GM18499 (cell line): ENCODE results near the gene MDGA2.

Experiments used
- ATAC-seq: cut with Tn5 transposase; IDR thresholded peaks from one replicate; pipeline ENCODE4 v1.9.1; 2021; ENCODE audit warnings: moderate number of reproducible peaks; ENCODE audit not compliant: insufficient read depth, unreplicated experiment

MDGA2 gene

DNA sequence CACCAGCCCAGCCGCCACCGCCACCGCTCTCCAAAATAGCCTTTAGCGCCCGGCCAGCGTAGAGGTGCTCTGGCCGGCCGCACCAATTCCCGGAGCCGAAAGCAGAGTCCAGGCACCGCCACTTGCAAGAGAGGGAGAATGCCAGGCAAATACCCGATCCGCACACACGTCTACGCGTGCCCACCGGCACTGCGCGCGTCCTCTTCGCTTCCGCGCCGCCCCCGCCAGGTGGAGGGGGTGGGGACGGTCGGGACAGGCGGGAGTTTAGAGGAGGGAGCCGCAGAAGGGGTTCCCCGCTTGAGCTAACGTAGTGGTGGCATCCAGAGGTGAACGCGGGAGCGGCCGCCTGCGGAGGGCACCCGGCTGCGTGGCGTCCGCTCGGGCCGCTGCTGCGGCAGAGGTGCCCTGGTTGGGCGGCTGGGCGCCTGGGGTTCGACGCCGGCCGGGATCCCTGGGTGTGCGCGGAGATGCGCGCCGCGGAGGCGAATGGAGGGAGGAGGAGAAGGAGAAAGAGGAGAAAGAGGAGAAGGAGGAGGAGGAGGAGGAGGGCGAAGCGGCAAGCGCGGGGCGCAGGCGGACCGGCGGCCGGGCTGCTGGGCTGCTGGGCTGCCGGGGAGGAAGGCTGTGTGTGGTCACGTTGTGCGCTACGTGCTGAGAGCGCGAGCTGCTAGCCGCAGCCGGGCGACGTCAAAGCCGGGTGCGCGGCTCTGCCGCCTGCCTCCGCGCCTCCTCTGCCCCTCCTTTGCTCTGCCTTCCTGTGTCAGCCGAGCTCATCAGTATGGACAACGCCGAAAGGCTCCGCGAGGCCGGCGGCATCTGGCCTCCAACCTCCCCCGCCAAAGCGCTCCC, at the start of gene MDGA2:
Gene MDGA2 (minus strand): TSS at position 140 of the 849 bp plus-strand sequence.
- ATAC-seq, result no peak

- ATAC-seq, result no peak
These were observed 47.7 kb upstream of the MDGA2 start for GRCh38 chr14:47722929-47723693.

- no peak for ATAC-seq
These were observed 44.9 kb upstream of the MDGA2 start for GRCh38 chr14:47720281-47720680.

- no peak for ATAC-seq
These were observed 39.9 kb upstream of the MDGA2 start for GRCh38 chr14:47715330-47715729.

DNA sequence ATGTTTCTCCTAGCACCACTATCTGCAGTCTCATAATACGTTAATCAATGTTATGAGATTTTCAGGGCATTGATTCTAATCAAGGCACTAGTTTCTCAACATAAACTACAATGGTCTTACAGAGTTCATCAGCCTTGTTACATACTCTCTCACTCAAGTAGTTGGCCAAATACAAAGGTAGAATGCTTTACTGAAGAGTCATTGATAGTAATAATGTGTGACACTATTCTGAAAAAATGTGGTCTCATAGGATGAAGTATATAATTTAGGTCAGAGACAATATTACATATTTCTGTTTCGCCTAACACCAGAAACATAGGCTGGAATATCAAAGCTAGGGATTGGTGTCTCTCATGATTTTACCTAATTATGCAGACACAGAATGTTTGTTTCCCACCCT, 35.2 kb upstream of the MDGA2 start:
- no peak for ATAC-seq

DNA sequence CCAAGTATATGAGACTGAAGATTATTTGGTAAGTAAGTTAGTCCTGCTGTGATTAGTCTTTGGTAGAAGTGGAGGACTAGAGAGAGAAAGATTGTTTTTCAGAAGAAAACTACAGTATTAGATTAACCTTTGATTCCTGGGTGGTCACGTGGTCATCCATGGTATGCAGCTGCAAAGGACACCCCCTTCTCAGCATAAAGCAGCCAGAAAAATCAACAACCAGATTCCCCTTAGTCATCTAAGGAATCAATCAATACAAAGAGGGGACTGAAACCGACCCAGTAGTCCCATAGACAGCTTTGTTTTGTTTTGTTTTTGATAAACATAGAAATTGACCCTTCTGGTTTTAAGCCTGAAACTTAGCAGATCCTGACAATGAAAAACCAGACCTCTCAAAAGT, 30.3 kb upstream of the MDGA2 start:
- no peak for ATAC-seq

DNA sequence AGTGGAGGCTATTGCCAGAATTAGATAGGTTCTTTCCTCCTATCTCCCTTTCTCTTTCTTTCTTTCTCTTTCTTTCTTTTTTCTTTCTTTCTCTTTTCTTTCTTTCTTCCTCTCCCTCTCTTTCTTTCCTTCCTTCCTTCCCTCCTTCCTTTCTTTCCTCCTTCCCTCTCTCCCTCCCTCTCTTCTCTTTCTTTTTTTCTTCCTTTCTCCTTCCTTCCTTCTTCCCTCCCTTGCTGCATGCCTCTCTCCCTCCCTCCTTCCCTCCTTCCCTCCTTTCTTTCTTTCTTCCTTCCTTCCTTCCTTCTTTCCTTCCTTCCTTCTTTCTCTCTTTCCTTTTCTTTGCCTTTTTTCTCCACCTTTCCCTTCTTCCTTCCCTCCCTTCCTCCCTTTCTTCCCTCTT, 16.4 kb upstream of the MDGA2 start:
- ATAC-seq, result no peak

DNA sequence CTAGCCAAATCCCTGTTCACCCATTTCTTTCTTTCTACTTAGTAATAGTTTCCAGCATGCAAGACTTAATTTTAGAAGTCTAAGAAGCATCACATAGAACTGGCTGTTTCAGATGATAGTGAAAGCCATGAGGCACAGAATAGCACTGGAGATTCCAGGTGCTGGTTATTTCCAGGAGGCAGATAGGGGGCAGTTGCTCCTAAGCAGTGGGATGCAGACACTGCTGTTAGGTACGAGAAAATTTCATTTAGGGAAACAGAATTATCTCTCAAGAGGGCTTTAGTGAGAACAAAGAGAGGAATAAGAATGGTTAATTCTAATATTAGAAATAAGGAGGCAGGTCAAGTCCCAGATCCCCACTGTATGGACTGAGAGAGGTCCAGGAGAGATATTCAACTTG, 3.6 kb upstream of the MDGA2 start:
- ATAC-seq, result no peak

DNA sequence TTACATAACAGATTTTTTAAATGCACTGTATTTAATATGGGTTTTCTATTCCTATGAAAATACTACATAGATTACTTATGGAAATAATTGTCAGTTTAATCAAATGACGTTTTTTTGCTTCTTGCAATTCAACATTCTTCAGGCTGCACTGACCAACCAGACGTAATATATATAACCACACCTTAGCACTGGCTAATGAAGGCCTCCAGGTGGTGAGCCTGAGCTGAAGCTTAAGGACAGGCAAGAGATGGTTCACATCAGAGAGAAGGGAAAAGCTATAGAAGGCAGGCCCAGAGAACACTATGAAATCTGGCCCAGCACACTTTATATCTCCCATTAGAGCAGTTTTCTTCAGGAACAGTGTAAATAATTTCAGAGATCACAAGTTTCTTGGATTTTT, 2.8 kb upstream of the MDGA2 start:
- ATAC-seq, result no peak

GRCh38 chr14:47676315-47676617, 861 bp upstream of the MDGA2 start:
- ATAC-seq, result no peak

DNA sequence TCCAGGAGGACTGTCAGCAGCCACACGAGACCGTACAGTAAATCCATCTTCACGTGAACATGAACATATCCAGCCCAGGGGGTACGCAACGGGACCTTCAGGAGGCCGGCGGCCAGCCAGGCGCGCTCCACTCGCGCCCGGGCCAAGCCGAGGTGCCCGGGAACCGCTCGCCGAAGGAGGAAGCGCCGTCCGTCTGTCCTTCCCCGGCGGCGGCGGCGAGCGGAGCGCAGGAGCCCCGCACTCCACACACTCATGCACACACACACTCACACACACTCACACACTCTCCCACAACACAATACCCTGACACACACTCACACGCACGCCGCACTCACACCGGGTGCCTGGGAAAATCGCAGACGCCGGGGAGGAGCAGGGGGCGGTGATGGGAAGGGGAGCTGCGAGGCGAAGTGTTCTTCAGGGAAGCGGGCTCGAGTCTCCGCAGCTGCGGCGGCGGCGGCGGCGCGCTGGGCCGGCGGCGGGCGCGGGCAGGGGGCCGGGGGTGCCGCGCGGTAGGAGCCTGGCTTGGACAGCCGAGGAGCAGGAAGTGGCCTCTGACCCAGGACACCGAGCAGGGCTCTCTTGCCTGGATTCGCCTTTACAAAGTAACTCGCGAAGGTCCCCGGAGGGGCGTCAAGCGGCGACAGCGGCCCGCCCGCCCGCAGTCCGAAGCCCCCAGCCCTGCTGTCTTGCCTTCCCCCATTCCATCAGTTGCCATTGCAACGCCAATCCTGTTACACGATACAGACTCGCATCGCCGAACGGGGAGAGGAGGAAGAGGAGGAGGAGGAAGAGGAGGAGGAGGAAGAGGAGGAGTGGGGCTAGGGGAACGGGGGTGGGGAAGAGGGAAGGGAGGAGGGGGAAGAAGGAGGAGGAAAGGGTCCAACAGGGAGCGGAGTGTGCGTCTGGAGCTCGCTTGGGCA, 601 bp downstream of the MDGA2 start:
- no peak for ATAC-seq

GRCh38 chr14:47674148-47674542, 1.3 kb downstream of the MDGA2 start:
- ATAC-seq, result no peak

GRCh38 chr14:47665337-47666134, 9.9 kb downstream of the MDGA2 start:
- ATAC-seq, result no peak

GRCh38 chr14:47662466-47662865, 12.9 kb downstream of the MDGA2 start:
- no peak for ATAC-seq

- ATAC-seq, result no peak
These were observed 15.2 kb downstream of the MDGA2 start for GRCh38 chr14:47660158-47660557.

DNA sequence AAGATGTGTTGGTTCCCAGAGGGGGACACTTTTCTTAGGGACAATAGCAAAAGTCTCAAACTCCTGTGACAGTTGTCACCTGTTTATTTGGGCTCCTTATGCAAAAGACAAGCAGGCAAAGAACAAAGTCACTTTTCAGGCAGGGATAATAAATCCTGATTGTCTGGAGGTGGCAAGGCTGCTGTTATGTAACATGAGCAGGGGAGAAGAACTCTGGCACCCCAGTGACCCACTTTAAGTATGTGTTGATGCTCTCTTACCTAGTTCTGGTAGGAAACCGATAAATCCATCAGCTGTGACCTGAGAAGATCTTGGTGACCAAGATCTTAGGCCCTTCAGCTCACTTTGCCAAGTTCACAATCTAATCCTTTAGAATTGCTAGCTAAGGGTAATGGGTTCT, 17.4 kb downstream of the MDGA2 start:
- no peak for ATAC-seq

GRCh38 chr14:47657143-47657542, 18.3 kb downstream of the MDGA2 start:
- ATAC-seq, result no peak

DNA sequence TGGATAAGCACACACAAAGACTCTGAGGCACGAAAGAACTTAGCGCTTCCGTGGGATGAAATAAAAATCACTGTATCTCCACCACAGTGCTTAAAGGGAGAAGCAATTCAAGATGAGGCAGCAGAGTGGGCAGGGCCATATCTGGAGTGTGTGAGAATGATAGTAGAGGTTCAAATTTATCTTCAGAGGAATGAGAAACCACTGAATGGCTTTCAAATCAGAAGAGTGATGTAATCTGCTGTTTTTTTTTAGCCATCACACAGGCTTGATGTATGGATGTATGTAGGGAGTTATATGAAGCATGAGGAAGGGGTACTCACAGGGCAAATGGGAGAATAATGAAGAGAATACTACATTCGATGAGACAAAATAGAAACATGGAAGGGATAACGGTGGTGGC, 24.1 kb downstream of the MDGA2 start:
- ATAC-seq, result no peak

DNA sequence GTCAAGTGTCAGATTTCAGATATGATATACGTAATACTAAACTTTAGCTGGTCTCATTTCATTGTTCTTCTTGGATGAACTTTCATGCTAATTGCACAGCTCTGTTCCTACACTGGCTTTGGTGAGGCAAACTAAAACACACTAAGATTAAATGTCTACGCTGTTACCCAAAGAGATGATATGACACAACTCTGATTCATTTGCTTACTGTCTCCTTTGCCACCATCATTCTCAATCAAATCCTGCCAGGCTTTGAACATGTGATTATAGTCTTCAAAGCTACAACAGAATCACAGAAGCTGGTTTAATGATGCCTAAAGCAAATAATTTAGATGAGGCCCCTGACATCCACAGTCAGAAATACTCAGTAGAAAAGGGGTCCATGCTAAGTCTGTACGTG, 37.7 kb downstream of the MDGA2 start:
- no peak for ATAC-seq
